ENCODE results near the gene CHAT. TPM values are rescaled to one million over a fixed set of nuclear protein-coding genes. Genes with fewer than 3 reads are reported as not detected.

Gene CHAT
- total RNA-seq, 4 donors from 2014 or later, result not detected

- Histone ChIP-seq H3K4me3 (no peak overlapping the region), H3K27me3 (no peaks in the 10 kb centered on the region), H3K27ac (no peak overlapping the region), H3K4me1 (no peaks in the 10 kb centered on the region), H3K9me3 (no peaks in the 10 kb centered on the region), H3K36me3 (no peaks in the 10 kb centered on the region)
- ATAC-seq (no peak), DNase-seq (no peak)
- peak in 4 of 5 experiments; percentile 10 to 68 (median 49) for TF ChIP-seq CTCF (IDR thresholded peaks at IDR 0.05 in 4 of 5, conservative IDR thresholded peaks at IDR 0.05 in 1 of 5)
- no peak for TF ChIP-seq POLR2A (IDR thresholded peaks at IDR 0.05)
- in situ Hi-C loops (cut with MboI; ENCODE audit: low sequenced_read_pairs in 4 of 4), result no loop called here
- intact Hi-C loops (cut with DNase I; ENCODE audit: low total_unique reads), result no loop called here
Observed at GRCh38 chr10:49594594-49594993, 19.2 kb upstream of the CHAT start.

- Histone ChIP-seq H3K36me3 (no peaks in the 10 kb centered on the region), H3K4me1 (no peaks in the 10 kb centered on the region), H3K27me3 (no peaks in the 10 kb centered on the region), H3K4me3 (no peak overlapping the region), H3K9me3 (no peaks in the 10 kb centered on the region), H3K27ac (no peak overlapping the region)
- ATAC-seq (no peak), DNase-seq (no peak)
- intact Hi-C loops (cut with DNase I; ENCODE audit: low total_unique reads) (no loop called here), in situ Hi-C loops (cut with MboI; ENCODE audit: low sequenced_read_pairs in 4 of 4) (no loop called here)
- TF ChIP-seq POLR2A (IDR thresholded peaks at IDR 0.05) (no peak), CTCF (IDR thresholded peaks at IDR 0.05 in 4 of 5, conservative IDR thresholded peaks at IDR 0.05 in 1 of 5) (no peak)
Observed at GRCh38 chr10:49595003-49595712, 18.7 kb upstream of the CHAT start.

- in situ Hi-C loops (cut with MboI; ENCODE audit: low sequenced_read_pairs in 4 of 4), result no loop called here
- intact Hi-C loops (cut with DNase I; ENCODE audit: low total_unique reads), result no loop called here
- H3K4me3 ChIP-seq, result no peak overlapping the region
- H3K27ac ChIP-seq, result no peak overlapping the region
- H3K4me1 ChIP-seq, result no peaks in the 10 kb centered on the region
- ATAC-seq (no peak), DNase-seq (no peak)
- H3K27me3 ChIP-seq, result no peaks in the 10 kb centered on the region
- TF ChIP-seq POLR2A (IDR thresholded peaks at IDR 0.05) (no peak), CTCF (IDR thresholded peaks at IDR 0.05 in 4 of 5, conservative IDR thresholded peaks at IDR 0.05 in 1 of 5) (no peak)
- H3K36me3 ChIP-seq, result no peaks in the 10 kb centered on the region
- no peaks in the 10 kb centered on the region for H3K9me3 ChIP-seq
Observed at GRCh38 chr10:49595713-49596492, 17.9 kb upstream of the CHAT start.

- Histone ChIP-seq H3K4me3 (no peak overlapping the region), H3K36me3 (no peaks in the 10 kb centered on the region), H3K27me3 (no peaks in the 10 kb centered on the region), H3K4me1 (no peaks in the 10 kb centered on the region), H3K9me3 (no peaks in the 10 kb centered on the region), H3K27ac (no peak overlapping the region)
- ATAC-seq, result no peak
- in situ Hi-C loops (cut with MboI; ENCODE audit: low sequenced_read_pairs in 4 of 4) (no loop called here), intact Hi-C loops (cut with DNase I; ENCODE audit: low total_unique reads) (no loop called here)
- no peak for DNase-seq
- TF ChIP-seq CTCF (IDR thresholded peaks at IDR 0.05 in 4 of 5, conservative IDR thresholded peaks at IDR 0.05 in 1 of 5), result no peak
- no peak for TF ChIP-seq POLR2A (IDR thresholded peaks at IDR 0.05)
Observed at GRCh38 chr10:49596493-49596809, 17.4 kb upstream of the CHAT start.

Data from gastrocnemius medialis (tissue), 4 donors.